ENCODE measurements around the gene SEC11C.

SEC11C gene

GRCh38 chr18:59127047-59127446 is 12.6 kb upstream of the SEC11C start:
- no peaks in the 10 kb centered on the region for H3K36me3 ChIP-seq
- no peak overlapping the region for H3K27ac ChIP-seq
- H3K4me3 ChIP-seq, result no peak overlapping the region
- no peak for DNase-seq
- peaks cover 0 to 11% of the 10 kb centered on the region in 2 donors for H3K27me3 ChIP-seq
- intact Hi-C loops (cut with DNase I; ENCODE audit: low total_unique reads), result no loop called here
- no peaks in the 10 kb centered on the region for H3K9me3 ChIP-seq
- no peak for TF ChIP-seq CTCF (IDR thresholded peaks at IDR 0.05)
- H3K4me1 ChIP-seq, result no peaks in the 10 kb centered on the region

DNA sequence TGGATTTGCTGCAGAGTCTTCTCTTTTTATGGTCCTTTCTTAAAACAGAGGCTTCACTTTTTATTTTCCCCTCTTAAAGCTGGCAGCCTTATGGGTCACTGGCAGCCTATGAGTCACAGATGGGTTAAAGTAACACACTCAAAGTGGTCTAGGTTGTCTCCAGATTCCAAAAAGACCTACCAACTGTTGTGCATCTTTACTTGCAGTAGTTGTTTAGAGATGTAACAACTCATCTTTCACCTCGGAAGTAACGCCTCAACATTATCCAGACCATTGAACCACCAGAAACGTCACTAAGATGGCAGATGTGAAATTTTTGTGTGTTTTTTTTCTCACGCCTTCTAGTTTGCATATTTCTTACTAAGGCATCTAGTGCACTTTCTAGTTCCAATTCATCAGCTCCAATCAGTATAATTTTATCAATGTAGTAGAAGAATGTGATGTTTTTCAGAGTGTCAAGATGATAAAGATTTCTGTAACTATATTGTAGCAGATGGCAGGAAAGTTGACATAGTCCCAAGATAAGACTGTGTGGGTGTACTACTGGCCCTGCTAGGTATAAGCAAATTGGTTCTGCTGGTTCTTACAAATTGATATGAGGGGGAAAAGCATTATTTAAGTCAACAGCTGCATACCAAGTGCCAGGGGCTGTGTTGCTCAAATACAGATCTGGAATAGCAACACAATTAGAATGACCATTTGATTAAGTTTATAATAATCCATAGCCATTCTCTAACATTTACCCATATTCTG is 9.6 kb upstream of the SEC11C start:
- Histone ChIP-seq H3K27me3 (peaks cover 0 to 27% of the 10 kb centered on the region in 2 donors), H3K9me3 (no peaks in the 10 kb centered on the region), H3K4me3 (no peak overlapping the region), H3K4me1 (no peaks in the 10 kb centered on the region), H3K36me3 (no peaks in the 10 kb centered on the region), H3K27ac (no peak overlapping the region)
- intact Hi-C loops (cut with DNase I; ENCODE audit: low total_unique reads), result no loop called here
- TF ChIP-seq CTCF (IDR thresholded peaks at IDR 0.05), result no peak
- no peak for DNase-seq

- no peak overlapping the region for H3K27ac ChIP-seq
- no peaks in the 10 kb centered on the region for H3K4me1 ChIP-seq
- H3K27me3 ChIP-seq, result peaks cover 0 to 27% of the 10 kb centered on the region in 2 donors
- no peaks in the 10 kb centered on the region for H3K36me3 ChIP-seq
- no peaks in the 10 kb centered on the region for H3K9me3 ChIP-seq
- TF ChIP-seq CTCF (IDR thresholded peaks at IDR 0.05), result no peak
- intact Hi-C loops (cut with DNase I; ENCODE audit: low total_unique reads), result no loop called here
- no peak for DNase-seq
- no peak overlapping the region for H3K4me3 ChIP-seq
Observed at GRCh38 chr18:59132810-59133465, 6.7 kb upstream of the SEC11C start.

- no peak for TF ChIP-seq CTCF (IDR thresholded peaks at IDR 0.05)
- intact Hi-C loops (cut with DNase I; ENCODE audit: low total_unique reads), result no loop called here
- DNase-seq, result peak; percentile 78 to 88
- Histone ChIP-seq H3K27ac (peak overlapping the region; percentile 63 to 68), H3K36me3 (no peaks in the 10 kb centered on the region), H3K4me1 (peaks cover 0 to 11% (median 7%) of the 10 kb centered on the region in 4 donors), H3K4me3 (peak overlapping the region; percentile 77 to 78), H3K27me3 (peaks cover 0 to 3% of the 10 kb centered on the region in 2 donors), H3K9me3 (no peaks in the 10 kb centered on the region)
Observed at GRCh38 chr18:59139291-59139614, 431 bp upstream of the SEC11C start.

DNA sequence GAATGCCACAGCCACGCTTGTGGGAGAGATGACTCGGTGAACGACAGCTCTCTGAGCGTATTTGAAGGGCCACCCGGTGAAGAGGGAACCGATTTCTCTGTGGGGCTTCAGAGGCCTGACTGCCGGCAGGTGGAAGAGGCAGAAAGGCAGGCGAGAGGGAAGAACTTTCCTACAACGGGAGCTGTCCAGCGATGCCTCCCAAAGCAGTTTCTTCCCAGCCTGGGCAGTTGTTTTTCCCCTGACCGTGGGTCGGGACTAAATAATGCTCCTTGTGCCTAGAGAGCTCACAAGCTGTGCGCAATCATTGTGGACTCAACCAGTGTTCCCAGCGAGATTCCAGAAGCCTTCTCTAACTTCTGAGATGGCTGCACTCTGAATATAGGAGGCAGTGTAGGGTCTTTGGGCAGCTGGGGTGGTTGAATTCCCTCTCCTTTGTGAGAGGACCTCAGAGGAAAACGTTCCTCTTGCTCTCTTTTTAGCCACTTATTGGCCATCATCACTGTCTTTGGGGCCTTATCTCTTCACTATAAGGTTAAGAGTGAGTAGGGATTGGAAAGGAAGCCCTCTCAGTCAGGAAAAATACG is 710 bp downstream of the SEC11C start:
- Histone ChIP-seq H3K27ac (peak overlapping the region; percentile 63 to 68), H3K9me3 (no peaks in the 10 kb centered on the region), H3K4me3 (peak overlapping the region; percentile 77 to 78), H3K4me1 (peaks cover 0 to 11% (median 7%) of the 10 kb centered on the region in 4 donors), H3K36me3 (no peaks in the 10 kb centered on the region), H3K27me3 (no peaks in the 10 kb centered on the region)
- no peak for TF ChIP-seq CTCF (IDR thresholded peaks at IDR 0.05)
- no peak for DNase-seq
- intact Hi-C loops (cut with DNase I; ENCODE audit: low total_unique reads), result no loop called here

Data from tibial artery (tissue), 4 donors.